ENCODE measurements around the gene MAP2K1. TPM values are rescaled to one million over a fixed set of nuclear protein-coding genes. Genes with fewer than 3 reads are reported as not detected.

Gene MAP2K1
- total RNA-seq, 1 donor from 2014 or later = 66.5 TPM

DNA sequence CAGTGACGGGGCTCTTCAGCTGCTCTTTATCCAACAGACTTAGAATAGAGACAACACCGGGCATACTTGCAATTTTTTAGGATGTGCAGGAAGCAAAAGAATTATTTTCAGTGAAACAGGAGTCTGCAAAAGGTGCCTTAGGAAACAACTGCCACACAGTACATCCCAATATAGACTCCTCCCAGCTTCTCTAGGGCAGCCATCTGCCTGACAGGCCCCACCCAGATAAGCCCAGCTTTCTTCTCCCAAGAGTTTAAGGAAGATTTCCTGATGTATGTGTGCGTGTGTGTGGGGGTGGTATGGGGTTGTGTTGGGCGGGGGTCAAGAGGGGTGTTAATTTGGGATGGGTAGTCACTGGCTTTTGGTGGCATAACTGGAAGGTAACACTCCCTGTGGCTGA is 21.5 kb downstream of the MAP2K1 start:
- FAIRE-seq = no peak
- H3K4me3 ChIP-seq (ENCODE audit: insufficient read depth, low read depth, low read length) = no peak overlapping the region
- H4K20me1 ChIP-seq (ENCODE audit: insufficient read depth, low read length) = peaks cover 94% of the 10 kb centered on the region
- H3K79me2 ChIP-seq (ENCODE audit: insufficient read depth, low read length) = peaks cover 97% of the 10 kb centered on the region
- H3K9me3 Mint-ChIP-seq (ENCODE audit: unreplicated experiment) = no peaks in the 10 kb centered on the region
- H3K27ac Mint-ChIP-seq (ENCODE audit: unreplicated experiment) = no peak overlapping the region
- H3K9me3 ChIP-seq (ENCODE audit: insufficient read depth, low read depth, low read length) = no peaks in the 10 kb centered on the region
- no peak overlapping the region for H3K4me2 ChIP-seq (ENCODE audit: low read length)
- no peaks in the 10 kb centered on the region for H3K27me3 Mint-ChIP-seq (ENCODE audit: low read depth, unreplicated experiment)
- no peak overlapping the region for H3K27ac ChIP-seq (ENCODE audit: low read depth, low read length)
- no peak for TF ChIP-seq EZH2 (IDR thresholded peaks at IDR 0.05; ENCODE audit: insufficient read depth, low read length)
- TF ChIP-seq, protein P1, sequence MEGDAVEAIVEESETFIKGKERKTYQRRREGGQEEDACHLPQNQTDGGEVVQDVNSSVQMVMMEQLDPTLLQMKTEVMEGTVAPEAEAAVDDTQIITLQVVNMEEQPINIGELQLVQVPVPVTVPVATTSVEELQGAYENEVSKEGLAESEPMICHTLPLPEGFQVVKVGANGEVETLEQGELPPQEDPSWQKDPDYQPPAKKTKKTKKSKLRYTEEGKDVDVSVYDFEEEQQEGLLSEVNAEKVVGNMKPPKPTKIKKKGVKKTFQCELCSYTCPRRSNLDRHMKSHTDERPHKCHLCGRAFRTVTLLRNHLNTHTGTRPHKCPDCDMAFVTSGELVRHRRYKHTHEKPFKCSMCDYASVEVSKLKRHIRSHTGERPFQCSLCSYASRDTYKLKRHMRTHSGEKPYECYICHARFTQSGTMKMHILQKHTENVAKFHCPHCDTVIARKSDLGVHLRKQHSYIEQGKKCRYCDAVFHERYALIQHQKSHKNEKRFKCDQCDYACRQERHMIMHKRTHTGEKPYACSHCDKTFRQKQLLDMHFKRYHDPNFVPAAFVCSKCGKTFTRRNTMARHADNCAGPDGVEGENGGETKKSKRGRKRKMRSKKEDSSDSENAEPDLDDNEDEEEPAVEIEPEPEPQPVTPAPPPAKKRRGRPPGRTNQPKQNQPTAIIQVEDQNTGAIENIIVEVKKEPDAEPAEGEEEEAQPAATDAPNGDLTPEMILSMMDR (IDR thresholded peaks at IDR 0.05; ENCODE audit: insufficient read depth, low read depth, low read length) = no peak
- H3K36me3 Mint-ChIP-seq (ENCODE audit: low read depth, unreplicated experiment) = peaks cover 3% of the 10 kb centered on the region
- no peak for DNase-seq (ENCODE audit: low read depth)
- H3K4me1 ChIP-seq (ENCODE audit: insufficient read depth, low read length) = peaks cover 21% of the 10 kb centered on the region
- H2AFZ ChIP-seq (ENCODE audit: low read depth, low read length) = no peak overlapping the region
- H3K27me3 ChIP-seq (ENCODE audit: insufficient read depth, low read length) = no peaks in the 10 kb centered on the region
- H3K4me1 Mint-ChIP-seq (ENCODE audit: low read depth, unreplicated experiment) = peaks cover 52% of the 10 kb centered on the region
- no peaks in the 10 kb centered on the region for H3K36me3 ChIP-seq (ENCODE audit: insufficient read depth, low read length)
- H3K9ac ChIP-seq (ENCODE audit: low read length) = no peak overlapping the region
- H3K4me3 Mint-ChIP-seq (ENCODE audit: unreplicated experiment) = no peak overlapping the region

DNA sequence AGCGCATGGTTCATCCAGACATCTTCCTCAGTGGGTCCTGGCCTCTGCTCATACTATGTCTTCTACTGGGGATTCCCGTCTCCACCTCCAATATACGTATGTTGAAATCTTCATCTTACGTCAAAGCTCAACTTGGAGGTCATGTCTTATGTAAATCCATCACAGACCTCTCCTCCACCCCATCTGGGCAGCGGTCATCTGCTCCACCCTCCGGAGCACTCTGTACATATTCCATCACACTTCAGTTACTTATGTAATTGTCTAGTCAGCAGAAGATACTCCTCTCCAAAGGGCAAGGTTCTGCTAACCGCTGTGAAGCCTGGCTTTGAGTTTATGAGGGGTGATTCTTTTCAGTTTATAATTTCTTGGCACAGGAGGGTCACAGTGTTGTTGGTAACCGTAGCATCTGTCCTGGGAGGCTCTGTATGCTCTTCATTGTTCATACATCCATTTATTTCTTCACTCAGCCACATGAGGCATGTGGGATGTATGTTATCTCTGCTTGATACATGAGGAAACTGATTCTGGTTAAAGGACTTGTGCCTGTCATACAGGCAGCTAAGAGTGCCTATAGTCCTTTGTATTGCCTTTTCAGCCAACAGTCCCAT is 22.1 kb downstream of the MAP2K1 start:
- no peaks in the 10 kb centered on the region for H3K36me3 ChIP-seq (ENCODE audit: insufficient read depth, low read length)
- no peaks in the 10 kb centered on the region for H3K27me3 ChIP-seq (ENCODE audit: insufficient read depth, low read length)
- no peak for FAIRE-seq
- no peak overlapping the region for H3K4me3 ChIP-seq (ENCODE audit: insufficient read depth, low read depth, low read length)
- H3K79me2 ChIP-seq (ENCODE audit: insufficient read depth, low read length) = peaks cover 97% of the 10 kb centered on the region
- DNase-seq (ENCODE audit: low read depth) = no peak
- H3K9me3 Mint-ChIP-seq (ENCODE audit: unreplicated experiment) = no peaks in the 10 kb centered on the region
- H3K27ac ChIP-seq (ENCODE audit: low read depth, low read length) = no peak overlapping the region
- H4K20me1 ChIP-seq (ENCODE audit: insufficient read depth, low read length) = peaks cover 93% of the 10 kb centered on the region
- no peak overlapping the region for H3K27ac Mint-ChIP-seq (ENCODE audit: unreplicated experiment)
- H3K4me3 Mint-ChIP-seq (ENCODE audit: unreplicated experiment) = no peak overlapping the region
- H3K27me3 Mint-ChIP-seq (ENCODE audit: low read depth, unreplicated experiment) = no peaks in the 10 kb centered on the region
- no peaks in the 10 kb centered on the region for H3K9me3 ChIP-seq (ENCODE audit: insufficient read depth, low read depth, low read length)
- H3K4me2 ChIP-seq (ENCODE audit: low read length) = no peak overlapping the region
- peaks cover 21% of the 10 kb centered on the region for H3K4me1 ChIP-seq (ENCODE audit: insufficient read depth, low read length)
- no peak overlapping the region for H2AFZ ChIP-seq (ENCODE audit: low read depth, low read length)
- peaks cover 47% of the 10 kb centered on the region for H3K4me1 Mint-ChIP-seq (ENCODE audit: low read depth, unreplicated experiment)
- TF ChIP-seq, protein P1 (IDR thresholded peaks at IDR 0.05; ENCODE audit: insufficient read depth, low read depth, low read length) = no peak
- no peak for TF ChIP-seq EZH2 (IDR thresholded peaks at IDR 0.05; ENCODE audit: insufficient read depth, low read length)
- no peak overlapping the region for H3K9ac ChIP-seq (ENCODE audit: low read length)
- peaks cover 3% of the 10 kb centered on the region for H3K36me3 Mint-ChIP-seq (ENCODE audit: low read depth, unreplicated experiment)

DNA sequence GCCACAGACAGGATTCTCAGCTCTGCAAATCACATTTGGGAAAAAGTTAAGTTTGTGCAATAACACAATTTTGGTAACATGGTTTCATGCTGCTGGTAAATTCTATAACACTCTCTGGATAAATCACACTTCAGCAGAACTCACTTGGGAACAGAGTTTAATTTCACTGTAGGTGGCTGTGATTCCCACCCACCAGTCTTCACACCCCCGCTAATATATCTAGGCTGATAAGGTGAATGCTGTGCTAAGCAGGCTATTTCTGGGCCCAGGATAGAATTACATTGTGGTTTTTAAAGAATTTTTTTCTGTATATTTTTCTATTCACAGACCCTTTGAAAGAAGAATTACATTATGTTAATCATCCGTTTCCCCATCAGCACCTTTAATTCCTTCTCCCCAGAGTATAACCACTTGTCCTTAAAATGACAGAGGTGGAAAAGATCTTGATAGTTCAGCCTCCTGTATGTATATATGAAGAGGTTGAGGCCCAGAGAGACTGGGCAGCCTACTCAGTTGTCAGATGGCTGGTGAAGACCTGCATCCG is 22.9 kb downstream of the MAP2K1 start:
- no peaks in the 10 kb centered on the region for H3K9me3 ChIP-seq (ENCODE audit: insufficient read depth, low read depth, low read length)
- no peak overlapping the region for H3K4me3 ChIP-seq (ENCODE audit: insufficient read depth, low read depth, low read length)
- peak overlapping the region; percentile 12 for H3K4me2 ChIP-seq (ENCODE audit: low read length)
- H3K27ac Mint-ChIP-seq (ENCODE audit: unreplicated experiment) = peak overlapping the region; percentile 1
- peaks cover 93% of the 10 kb centered on the region for H4K20me1 ChIP-seq (ENCODE audit: insufficient read depth, low read length)
- no peaks in the 10 kb centered on the region for H3K36me3 ChIP-seq (ENCODE audit: insufficient read depth, low read length)
- H3K27me3 Mint-ChIP-seq (ENCODE audit: low read depth, unreplicated experiment) = no peaks in the 10 kb centered on the region
- no peak overlapping the region for H3K27ac ChIP-seq (ENCODE audit: low read depth, low read length)
- no peaks in the 10 kb centered on the region for H3K9me3 Mint-ChIP-seq (ENCODE audit: unreplicated experiment)
- H3K79me2 ChIP-seq (ENCODE audit: insufficient read depth, low read length) = peaks cover 97% of the 10 kb centered on the region
- DNase-seq (ENCODE audit: low read depth) (peak; percentile 7), FAIRE-seq (no peak)
- H3K4me1 ChIP-seq (ENCODE audit: insufficient read depth, low read length) = peaks cover 17% of the 10 kb centered on the region
- peaks cover 3% of the 10 kb centered on the region for H3K36me3 Mint-ChIP-seq (ENCODE audit: low read depth, unreplicated experiment)
- H3K4me1 Mint-ChIP-seq (ENCODE audit: low read depth, unreplicated experiment) = peaks cover 39% of the 10 kb centered on the region
- TF ChIP-seq EZH2 (IDR thresholded peaks at IDR 0.05; ENCODE audit: insufficient read depth, low read length) = no peak
- TF ChIP-seq, protein P1 (IDR thresholded peaks at IDR 0.05; ENCODE audit: insufficient read depth, low read depth, low read length) = no peak
- H2AFZ ChIP-seq (ENCODE audit: low read depth, low read length) = no peak overlapping the region
- no peaks in the 10 kb centered on the region for H3K27me3 ChIP-seq (ENCODE audit: insufficient read depth, low read length)
- H3K4me3 Mint-ChIP-seq (ENCODE audit: unreplicated experiment) = no peak overlapping the region
- H3K9ac ChIP-seq (ENCODE audit: low read length) = no peak overlapping the region
